Neural cell (in vitro differentiated cells): ENCODE results near the gene CDRT4. TPM values are rescaled to one million over a fixed set of nuclear protein-coding genes. Genes with fewer than 3 reads are reported as not detected.

Source experiments
- H2AFZ ChIP-seq: fragments of 200-600, 300-800 bp; sonication (generic), shearing (Covaris generic); 2 replicates; pipeline ENCODE4 v1.6.0; 2014; ENCODE audit warnings: low read depth, mild to moderate bottlenecking, antibody characterized with exemption, low read length, moderate library complexity
- H3F3A ChIP-seq: fragments of 200-600 bp; shearing (Covaris generic); 2 replicates; pipeline ENCODE4 v1.6.1; 2016; ENCODE audit warnings: mild to moderate bottlenecking, moderate library complexity, mixed read lengths, antibody characterized with exemption, low read length; ENCODE audit not compliant: insufficient read depth, poor library complexity, severe bottlenecking
- H3K27ac ChIP-seq: fragments of 200-600, 300-800 bp; sonication (generic), shearing (Covaris generic); 2 replicates; pipeline ENCODE4 v1.5.1; 2014; ENCODE audit warnings: mild to moderate bottlenecking, low read length, moderate library complexity
- H3K27me3 ChIP-seq: fragments of 300-800, 200-600 bp; sonication (generic), shearing (Covaris generic); 2 replicates; pipeline ENCODE4 v1.6.0; 2014; ENCODE audit warnings: mild to moderate bottlenecking, low read depth, low read length, moderate library complexity; ENCODE audit not compliant: insufficient read depth
- H3K36me3 ChIP-seq: fragments of 300-800, 200-600 bp; sonication (generic), shearing (Covaris generic); 2 replicates; pipeline ENCODE4 v1.5.1; 2014; ENCODE audit warnings: mild to moderate bottlenecking, antibody characterized with exemption, low read length, moderate library complexity; ENCODE audit not compliant: insufficient read depth
- H3K4me2 ChIP-seq: fragments of 300-800, 200-600 bp; sonication (generic), shearing (Covaris generic); 2 replicates; pipeline ENCODE4 v1.6.0; 2014; ENCODE audit warnings: mild to moderate bottlenecking, low read length
- H3K4me3 ChIP-seq: fragments of 300-800, 200-600 bp; sonication (generic), shearing (Covaris generic); 2 replicates; pipeline ENCODE4 v1.5.1; 2014; ENCODE audit warnings: mild to moderate bottlenecking, low read length, moderate library complexity
- H3K79me2 ChIP-seq: fragments of 200-600 bp; shearing (Covaris generic); replicated peaks from 2 replicates; pipeline ENCODE4 v1.6.0; 2014; ENCODE audit warnings: mild to moderate bottlenecking, low read length, moderate library complexity; ENCODE audit not compliant: insufficient read depth
- H3K9ac ChIP-seq: fragments of 300-800, 200-600 bp; sonication (generic), shearing (Covaris generic); 2 replicates; pipeline ENCODE4 v1.6.1; 2016; ENCODE audit warnings: mild to moderate bottlenecking, low read length, mixed read lengths
- H3K9me2 ChIP-seq: fragments of 200-600 bp; shearing (Covaris generic); 2 replicates; pipeline ENCODE4 v1.6.1; 2016; ENCODE audit warnings: mild to moderate bottlenecking, low read length, mixed read lengths; ENCODE audit not compliant: insufficient read depth
- H3K9me3 ChIP-seq: fragments of 200-600, 300-800 bp; sonication (generic), shearing (Covaris generic); 2 replicates; pipeline ENCODE4 v1.6.1; 2016; ENCODE audit warnings: mild to moderate bottlenecking, mixed run types, low read length, moderate library complexity, mixed read lengths
- H4K20me1 ChIP-seq: fragments of 200-600 bp; shearing (Covaris generic); 2 replicates; pipeline ENCODE4 v1.6.1; 2016; ENCODE audit warnings: mild to moderate bottlenecking, mixed run types; ENCODE audit not compliant: insufficient read depth
- EP300 ChIP-seq: fragments of 450-650 bp; conservative IDR thresholded peaks from 2 replicates; pipeline ENCODE4 v1.6.1; 2014; ENCODE audit warnings: antibody characterized with exemption, mild to moderate bottlenecking, moderate library complexity; ENCODE audit not compliant: poor library complexity, severe bottlenecking
- EZH2 ChIP-seq: fragments of 200-600, 300-800 bp; shearing (Covaris generic), sonication (generic); IDR thresholded peaks from 2 replicates; pipeline ENCODE4 v1.6.1; 2014; ENCODE audit warnings: antibody characterized with exemption, low read length, borderline replicate concordance, mild to moderate bottlenecking; ENCODE audit not compliant: insufficient read depth, poor library complexity, severe bottlenecking
- MXI1 ChIP-seq: fragments of 450-650 bp; conservative IDR thresholded peaks from 2 replicates; pipeline ENCODE4 v1.6.1; 2014; ENCODE audit warnings: antibody characterized with exemption, mild to moderate bottlenecking; ENCODE audit not compliant: poor library complexity, severe bottlenecking
- POLR2AphosphoS5 ChIP-seq: IDR thresholded peaks from 2 replicates; pipeline ENCODE4 v1.6.1; 2012
- RAD21 ChIP-seq: fragments of 450-650 bp; conservative IDR thresholded peaks from 2 replicates; pipeline ENCODE4 v1.6.1; 2014; ENCODE audit warnings: antibody characterized with exemption, mild to moderate bottlenecking, moderate library complexity
- SMC3 ChIP-seq: fragments of 450-650 bp; conservative IDR thresholded peaks from 2 replicates; pipeline ENCODE4 v1.6.1; 2014; ENCODE audit warnings: antibody characterized with exemption, mild to moderate bottlenecking, moderate library complexity; ENCODE audit not compliant: poor library complexity
- TAF1 ChIP-seq: IDR thresholded peaks from 2 replicates; pipeline ENCODE4 v1.6.1; 2012; ENCODE audit warnings: low read depth
- polyA plus RNA-seq: library from polyadenylated mRNA; depleted of rRNA; stranded (reverse); fragments of >200 nt; gene quantifications from 2 replicates; pipeline ENCODE4 v1.2.3, GENCODE V29; 2014
- TF ChIP-seq, protein P1 (sequence below): IDR thresholded peaks from 2 replicates; pipeline ENCODE4 v1.6.1; 2012; ENCODE audit warnings: borderline replicate concordance
- TF ChIP-seq, protein P2 (sequence below): fragments of 450-650 bp; IDR thresholded peaks from 2 replicates; pipeline ENCODE4 v1.5.1; 2014; ENCODE audit warnings: antibody characterized with exemption, mild to moderate bottlenecking, moderate library complexity; ENCODE audit not compliant: poor library complexity, severe bottlenecking

CDRT4 gene
- polyA plus RNA-seq, 1 donor from 2014 or later, result 22.5 TPM

DNA sequence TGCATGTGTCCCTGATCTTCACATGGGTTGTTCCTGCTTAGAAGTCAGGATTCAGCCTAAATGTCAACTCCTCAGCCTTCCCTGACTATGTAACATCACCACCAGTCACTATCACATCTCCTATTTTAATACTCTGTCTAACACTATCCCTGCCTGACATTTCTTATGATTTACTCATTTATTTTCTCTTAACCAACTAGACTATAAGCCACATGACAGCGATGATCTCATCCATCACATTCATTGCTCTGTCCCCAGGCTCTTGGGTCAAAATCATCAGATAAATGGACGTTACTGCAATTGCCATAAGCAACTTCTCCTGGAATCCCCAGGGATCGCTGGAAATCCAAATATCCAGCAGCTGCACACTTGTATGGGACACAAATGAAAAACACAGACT, 15.7 kb downstream of the CDRT4 start:
- H3K9me3 ChIP-seq, result no peaks in the 10 kb centered on the region
- peaks cover 6% of the 10 kb centered on the region for H3K36me3 ChIP-seq
- TF ChIP-seq EZH2 (no peak), RAD21 (no peak), EP300 (no peak), MXI1 (no peak)
- TF ChIP-seq, protein P1, sequence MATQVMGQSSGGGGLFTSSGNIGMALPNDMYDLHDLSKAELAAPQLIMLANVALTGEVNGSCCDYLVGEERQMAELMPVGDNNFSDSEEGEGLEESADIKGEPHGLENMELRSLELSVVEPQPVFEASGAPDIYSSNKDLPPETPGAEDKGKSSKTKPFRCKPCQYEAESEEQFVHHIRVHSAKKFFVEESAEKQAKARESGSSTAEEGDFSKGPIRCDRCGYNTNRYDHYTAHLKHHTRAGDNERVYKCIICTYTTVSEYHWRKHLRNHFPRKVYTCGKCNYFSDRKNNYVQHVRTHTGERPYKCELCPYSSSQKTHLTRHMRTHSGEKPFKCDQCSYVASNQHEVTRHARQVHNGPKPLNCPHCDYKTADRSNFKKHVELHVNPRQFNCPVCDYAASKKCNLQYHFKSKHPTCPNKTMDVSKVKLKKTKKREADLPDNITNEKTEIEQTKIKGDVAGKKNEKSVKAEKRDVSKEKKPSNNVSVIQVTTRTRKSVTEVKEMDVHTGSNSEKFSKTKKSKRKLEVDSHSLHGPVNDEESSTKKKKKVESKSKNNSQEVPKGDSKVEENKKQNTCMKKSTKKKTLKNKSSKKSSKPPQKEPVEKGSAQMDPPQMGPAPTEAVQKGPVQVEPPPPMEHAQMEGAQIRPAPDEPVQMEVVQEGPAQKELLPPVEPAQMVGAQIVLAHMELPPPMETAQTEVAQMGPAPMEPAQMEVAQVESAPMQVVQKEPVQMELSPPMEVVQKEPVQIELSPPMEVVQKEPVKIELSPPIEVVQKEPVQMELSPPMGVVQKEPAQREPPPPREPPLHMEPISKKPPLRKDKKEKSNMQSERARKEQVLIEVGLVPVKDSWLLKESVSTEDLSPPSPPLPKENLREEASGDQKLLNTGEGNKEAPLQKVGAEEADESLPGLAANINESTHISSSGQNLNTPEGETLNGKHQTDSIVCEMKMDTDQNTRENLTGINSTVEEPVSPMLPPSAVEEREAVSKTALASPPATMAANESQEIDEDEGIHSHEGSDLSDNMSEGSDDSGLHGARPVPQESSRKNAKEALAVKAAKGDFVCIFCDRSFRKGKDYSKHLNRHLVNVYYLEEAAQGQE, result no peak
- no peak overlapping the region for H3K4me3 ChIP-seq
- H2AFZ ChIP-seq, result no peak overlapping the region
- no peak overlapping the region for H3K27ac ChIP-seq
- no peaks in the 10 kb centered on the region for H3K79me2 ChIP-seq
- no peak overlapping the region for H3K4me2 ChIP-seq
- no peaks in the 10 kb centered on the region for H4K20me1 ChIP-seq
- no peaks in the 10 kb centered on the region for H3F3A ChIP-seq
- H3K9me2 ChIP-seq, result no peaks in the 10 kb centered on the region
- no peaks in the 10 kb centered on the region for H3K27me3 ChIP-seq
- H3K9ac ChIP-seq, result no peak overlapping the region

DNA sequence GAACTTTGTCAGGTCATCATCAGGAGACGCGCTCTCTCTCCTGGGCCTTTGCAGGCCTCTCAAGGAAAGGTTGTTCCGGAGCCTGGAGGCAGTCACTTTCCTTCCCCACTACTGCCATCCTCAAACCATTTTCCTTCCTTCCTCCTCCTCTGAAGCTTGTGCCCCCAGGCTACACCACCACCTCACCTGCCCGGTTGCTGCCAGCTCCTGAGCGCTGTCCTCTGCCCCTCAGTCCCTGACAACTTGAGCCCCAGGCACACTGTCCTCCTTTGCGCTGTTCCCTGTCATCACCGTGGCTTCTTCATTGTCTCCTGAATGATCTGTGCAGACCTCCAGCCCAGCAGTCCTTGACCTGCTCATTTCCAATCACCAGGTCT, 18.9 kb downstream of the CDRT4 start:
- Histone ChIP-seq H3K4me3 (no peak overlapping the region), H3K79me2 (no peaks in the 10 kb centered on the region), H3K9me3 (no peaks in the 10 kb centered on the region), H3F3A (no peaks in the 10 kb centered on the region), H3K27ac (no peak overlapping the region), H4K20me1 (no peaks in the 10 kb centered on the region), H3K36me3 (peaks cover 6% of the 10 kb centered on the region), H3K27me3 (no peaks in the 10 kb centered on the region), H3K4me2 (no peak overlapping the region), H3K9me2 (no peaks in the 10 kb centered on the region), H3K9ac (no peak overlapping the region), H2AFZ (no peak overlapping the region)
- TF ChIP-seq, protein P1, result no peak
- no peak for TF ChIP-seq POLR2AphosphoS5
- no peak for TF ChIP-seq TAF1
- no peak for TF ChIP-seq MXI1
- no peak for TF ChIP-seq EP300
- TF ChIP-seq, protein P2, sequence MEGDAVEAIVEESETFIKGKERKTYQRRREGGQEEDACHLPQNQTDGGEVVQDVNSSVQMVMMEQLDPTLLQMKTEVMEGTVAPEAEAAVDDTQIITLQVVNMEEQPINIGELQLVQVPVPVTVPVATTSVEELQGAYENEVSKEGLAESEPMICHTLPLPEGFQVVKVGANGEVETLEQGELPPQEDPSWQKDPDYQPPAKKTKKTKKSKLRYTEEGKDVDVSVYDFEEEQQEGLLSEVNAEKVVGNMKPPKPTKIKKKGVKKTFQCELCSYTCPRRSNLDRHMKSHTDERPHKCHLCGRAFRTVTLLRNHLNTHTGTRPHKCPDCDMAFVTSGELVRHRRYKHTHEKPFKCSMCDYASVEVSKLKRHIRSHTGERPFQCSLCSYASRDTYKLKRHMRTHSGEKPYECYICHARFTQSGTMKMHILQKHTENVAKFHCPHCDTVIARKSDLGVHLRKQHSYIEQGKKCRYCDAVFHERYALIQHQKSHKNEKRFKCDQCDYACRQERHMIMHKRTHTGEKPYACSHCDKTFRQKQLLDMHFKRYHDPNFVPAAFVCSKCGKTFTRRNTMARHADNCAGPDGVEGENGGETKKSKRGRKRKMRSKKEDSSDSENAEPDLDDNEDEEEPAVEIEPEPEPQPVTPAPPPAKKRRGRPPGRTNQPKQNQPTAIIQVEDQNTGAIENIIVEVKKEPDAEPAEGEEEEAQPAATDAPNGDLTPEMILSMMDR, result no peak
- TF ChIP-seq RAD21, result no peak
- TF ChIP-seq EZH2, result no peak
- no peak for TF ChIP-seq SMC3
